Choroid plexus epithelial cell (primary cell): ENCODE measurements around the gene BRD7.

Source experiments
- DNase-seq: peaks from one replicate; pipeline ENCODE4 v3.0.0-alpha.2; 2010; ENCODE audit warnings: low read depth
- H3K4me3 ChIP-seq: 2 replicates; pipeline ENCODE4 v1.5.1; 2011; ENCODE audit warnings: low read depth, mild to moderate bottlenecking, control low read depth, low read length, moderate library complexity
- CTCF ChIP-seq: conservative IDR thresholded peaks from 2 replicates; pipeline ENCODE4 v1.5.1; 2011; ENCODE audit warnings: low read depth, mild to moderate bottlenecking, control low read depth, inconsistent platforms, low read length, moderate library complexity

Gene BRD7

GRCh38 chr16:50302472-50303005 lies 66.2 kb downstream of the BRD7 start:
- H3K4me3 ChIP-seq = no peak overlapping the region
- no peak for TF ChIP-seq CTCF
- no peak for DNase-seq

GRCh38 chr16:50301626-50302471 lies 66.9 kb downstream of the BRD7 start:
- DNase-seq = peak; percentile 81
- no peak for TF ChIP-seq CTCF
- no peak overlapping the region for H3K4me3 ChIP-seq

- no peak for DNase-seq
- TF ChIP-seq CTCF = no peak
- H3K4me3 ChIP-seq = no peak overlapping the region
Measured at GRCh38 chr16:50300942-50301625, 67.7 kb downstream of the BRD7 start.

GRCh38 chr16:50299508-50300105 lies 69.2 kb downstream of the BRD7 start:
- no peak for TF ChIP-seq CTCF

GRCh38 chr16:50298591-50299507 lies 69.9 kb downstream of the BRD7 start:
- no peak overlapping the region for H3K4me3 ChIP-seq
- no peak for DNase-seq
- TF ChIP-seq CTCF = no peak

More at GRCh38 chr16:50299508-50300105, 69.2 kb downstream of the BRD7 start:
- no peak overlapping the region for H3K4me3 ChIP-seq
- DNase-seq = no peak

GRCh38 chr16:50298075-50298460 lies 70.7 kb downstream of the BRD7 start:
- no peak overlapping the region for H3K4me3 ChIP-seq
- no peak for DNase-seq
- no peak for TF ChIP-seq CTCF
